Breast epithelium (tissue), 4 donors: ENCODE measurements around the gene CTNNA3. TPM values are rescaled to one million over a fixed set of nuclear protein-coding genes. Genes with fewer than 3 reads are reported as not detected.

Experiments
- DNase-seq, 2 donors: peaks; one replicate each; pipeline ENCODE4 v3.0.0-alpha.2; 2019; ENCODE audit warnings: low spot score in 2 of 2
- H3K27ac ChIP-seq, 2 donors: fragments of 200-600 bp; sonication (generic) in 1 of 2; one replicate each; pipeline ENCODE4 v1.5.1; 2016 to 2019; ENCODE audit warnings: mild to moderate bottlenecking in 1 of 2
- H3K27me3 ChIP-seq, 2 donors: fragments of 200-600 bp; sonication (generic) in 1 of 2; one replicate each; pipeline versions ENCODE4 v1.5.1 to v1.6.0; 2017 to 2019; ENCODE audit warnings: control low read depth in 1 of 2, mild to moderate bottlenecking in 1 of 2
- H3K36me3 ChIP-seq: fragments of 200-600 bp; one replicate; pipeline ENCODE4 v1.5.1; 2019
- H3K4me1 ChIP-seq, 2 donors: fragments of 200-600 bp; sonication (generic); one replicate each; pipeline ENCODE4 v1.5.1; 2016 to 2019; ENCODE audit warnings: control low read depth in 1 of 2
- H3K4me3 ChIP-seq, 3 donors: fragments of 200-600 bp; sonication (generic); 1 replicate in 2 of 3; 2 replicates in 1 of 3; pipeline ENCODE4 v1.5.1; 2016 to 2019; ENCODE audit warnings: mild to moderate bottlenecking in 3 of 3, moderate library complexity in 2 of 3
- H3K9me3 ChIP-seq, 2 donors: fragments of 200-600 bp; sonication (generic) in 1 of 2; one replicate each; pipeline ENCODE4 v1.5.1; 2016 to 2019; ENCODE audit warnings: control low read depth in 1 of 2
- CTCF ChIP-seq, 3 donors: fragments of 450-650 bp; IDR thresholded peaks; one replicate each; pipeline ENCODE4 v1.5.1; 2016 to 2017; ENCODE audit warnings: antibody characterized with exemption in 3 of 3, mild to moderate bottlenecking in 3 of 3, moderate library complexity in 3 of 3
- POLR2A ChIP-seq: fragments of 450-650 bp; IDR thresholded peaks from one replicate; pipeline ENCODE4 v1.6.1; 2016; ENCODE audit warnings: antibody characterized with exemption, mild to moderate bottlenecking, moderate library complexity
- POLR2AphosphoS5 ChIP-seq, 3 donors: sonication (generic); formaldehyde crosslinking; IDR thresholded peaks; one replicate each; pipeline ENCODE4 v1.6.1; 2017; ENCODE audit warnings: antibody characterized with exemption in 3 of 3
- intact Hi-C: fragments of 100-400 bp; cut with DNase I; formaldehyde crosslinking; loops from one replicate; pipeline ENCODE4 v1.15.1; 2023; ENCODE audit warnings: low total_unique reads
- total RNA-seq, 3 donors: library from RNA; depleted of rRNA; stranded (reverse); fragments of >200 nt; gene quantifications; one replicate each; pipeline ENCODE4 v1.1.0, GENCODE V29; 2016

CTNNA3 gene
- 1 to 10 TPM in 1 of 3 donors, under 1 TPM in 2; 0.33 to 1.1 (median 0.59) TPM for total RNA-seq

- intact Hi-C loops: no loop called here
- no peak for DNase-seq
- no peaks in the 10 kb centered on the region for H3K4me1 ChIP-seq
- H3K4me3 ChIP-seq: no peak within 1 kb of the TSS
- H3K9me3 ChIP-seq: no peaks in the 10 kb centered on the region
- no peak for TF ChIP-seq POLR2A
- no peak for TF ChIP-seq CTCF (IDR thresholded peaks at IDR 0.05)
- no peak for TF ChIP-seq POLR2AphosphoS5 (IDR thresholded peaks at IDR 0.05)
- H3K27me3 ChIP-seq: no peaks in the 10 kb centered on the region
- H3K27ac ChIP-seq: no peak within 1 kb of the TSS
- H3K36me3 ChIP-seq: no peaks in the 10 kb centered on the region
These were observed at the start of gene CTNNA3 for GRCh38 chr10:67696029-67696428. Gene CTNNA3 (minus strand): TSS chr10:67696195.

- intact Hi-C loops: no loop called here
These were observed 39.4 kb upstream of the CTNNA3 start for GRCh38 chr10:67735430-67735829.

GRCh38 chr10:67733511-67733910 lies 37.5 kb upstream of the CTNNA3 start:
- intact Hi-C loops: no loop called here
- TF ChIP-seq POLR2AphosphoS5 (IDR thresholded peaks at IDR 0.05) (no peak), POLR2A (no peak), CTCF (IDR thresholded peaks at IDR 0.05) (no peak)
- Histone ChIP-seq H3K36me3 (no peaks in the 10 kb centered on the region), H3K27me3 (no peaks in the 10 kb centered on the region), H3K4me1 (no peaks in the 10 kb centered on the region), H3K9me3 (no peaks in the 10 kb centered on the region), H3K27ac (no peak overlapping the region), H3K4me3 (no peak overlapping the region)
- no peak for DNase-seq

More at GRCh38 chr10:67735430-67735829, 39.4 kb upstream of the CTNNA3 start:
- Histone ChIP-seq H3K9me3 (no peaks in the 10 kb centered on the region), H3K4me3 (no peak overlapping the region), H3K27ac (no peak overlapping the region), H3K27me3 (no peaks in the 10 kb centered on the region), H3K4me1 (no peaks in the 10 kb centered on the region), H3K36me3 (no peaks in the 10 kb centered on the region)
- DNase-seq: no peak
- TF ChIP-seq POLR2AphosphoS5 (IDR thresholded peaks at IDR 0.05) (no peak), CTCF (IDR thresholded peaks at IDR 0.05) (no peak), POLR2A (no peak)

GRCh38 chr10:67725567-67725966 lies 29.6 kb upstream of the CTNNA3 start:
- H3K27ac ChIP-seq: no peak overlapping the region
- H3K4me3 ChIP-seq: no peak overlapping the region
- TF ChIP-seq POLR2A: no peak
- TF ChIP-seq POLR2AphosphoS5 (IDR thresholded peaks at IDR 0.05): no peak
- TF ChIP-seq CTCF (IDR thresholded peaks at IDR 0.05): no peak
- H3K9me3 ChIP-seq: peaks cover 0 to 3% of the 10 kb centered on the region in 2 donors
- H3K4me1 ChIP-seq: no peaks in the 10 kb centered on the region
- no peak for DNase-seq
- H3K27me3 ChIP-seq: no peaks in the 10 kb centered on the region
- H3K36me3 ChIP-seq: no peaks in the 10 kb centered on the region
- intact Hi-C loops: no loop called here

- no peak for DNase-seq
- H3K4me3 ChIP-seq: no peak overlapping the region
- H3K9me3 ChIP-seq: peaks cover 0 to 3% of the 10 kb centered on the region in 2 donors
- no peaks in the 10 kb centered on the region for H3K36me3 ChIP-seq
- H3K27me3 ChIP-seq: no peaks in the 10 kb centered on the region
- H3K27ac ChIP-seq: no peak overlapping the region
- H3K4me1 ChIP-seq: no peaks in the 10 kb centered on the region
- intact Hi-C loops: no loop called here
- TF ChIP-seq POLR2A: no peak
- TF ChIP-seq POLR2AphosphoS5 (IDR thresholded peaks at IDR 0.05): no peak
- TF ChIP-seq CTCF (IDR thresholded peaks at IDR 0.05): no peak
These were observed 27.6 kb upstream of the CTNNA3 start for GRCh38 chr10:67723601-67724000.
